NB4 (cell line): Measurements from ENCODE around the gene ADAM8.

Experiments used
- DNase-seq: peaks from one replicate; pipeline ENCODE4 v3.0.0; 2010; ENCODE audit warnings: low read depth
- H3K4me3 ChIP-seq: one replicate; pipeline ENCODE4 v1.5.1; 2011; ENCODE audit warnings: mild to moderate bottlenecking, low read depth, low read length, moderate library complexity
- MYC ChIP-seq: IDR thresholded peaks from 2 replicates; pipeline ENCODE4 v1.6.1; 2011; ENCODE audit warnings: low read depth, low read length
- POLR2A ChIP-seq: IDR thresholded peaks from 2 replicates; pipeline ENCODE4 v1.6.1; 2011; ENCODE audit warnings: mild to moderate bottlenecking; ENCODE audit not compliant: insufficient read length; ENCODE audit errors: extremely low read depth
- TF ChIP-seq, protein P1 (sequence below): IDR thresholded peaks from 2 replicates; pipeline ENCODE4 v1.6.1; 2011; ENCODE audit warnings: low read depth, low read length
- TF ChIP-seq, protein P2 (sequence below): IDR thresholded peaks from one replicate; pipeline ENCODE4 v1.5.1; 2012; ENCODE audit warnings: low read depth, low read length

Gene ADAM8

DNA sequence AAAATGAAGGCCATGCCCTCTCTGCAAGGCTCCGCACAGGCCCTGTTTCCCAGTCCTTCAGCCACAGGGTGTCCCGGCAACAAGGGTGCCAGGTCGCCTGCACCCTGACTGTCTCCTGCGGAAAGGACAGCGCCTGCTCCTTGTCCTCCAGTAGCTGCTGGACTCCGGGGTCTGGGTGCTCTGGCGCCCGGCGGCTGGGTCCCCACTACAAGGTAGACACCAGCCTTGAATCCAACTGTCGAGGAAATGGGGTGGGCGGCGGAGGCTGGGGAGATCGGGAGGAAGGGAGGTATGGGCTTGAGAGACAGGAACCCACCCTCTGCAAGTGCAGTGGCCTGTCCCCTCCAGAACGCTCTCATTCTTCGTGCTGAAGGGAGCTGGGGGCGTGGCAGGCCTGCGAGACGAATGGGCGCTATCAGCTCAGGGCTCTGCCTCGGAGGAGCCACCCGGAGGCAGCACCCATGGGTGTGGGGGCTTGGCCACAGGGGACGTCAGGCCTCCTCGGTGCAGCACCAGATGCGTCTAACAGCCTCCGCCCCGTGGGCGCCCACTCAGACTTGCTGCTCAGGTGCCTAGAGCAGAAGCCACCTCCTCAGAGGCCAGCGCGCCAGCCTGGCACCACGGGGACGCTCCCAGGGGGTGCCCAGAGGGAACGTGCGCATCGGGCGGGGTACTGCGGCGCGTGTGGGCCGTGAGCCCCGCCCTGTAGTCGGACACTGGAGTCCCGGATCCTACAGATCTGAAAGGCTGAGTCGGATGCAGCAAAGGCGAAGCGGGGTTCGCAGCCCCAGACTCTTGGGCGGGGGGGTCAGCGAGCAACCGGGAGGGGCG is 15.6 kb downstream of the ADAM8 start:
- peak; percentile 84 for DNase-seq
- peak overlapping the region; percentile 51 for H3K4me3 ChIP-seq
- no peak for TF ChIP-seq POLR2A
- no peak for TF ChIP-seq MYC
- TF ChIP-seq, protein P1, sequence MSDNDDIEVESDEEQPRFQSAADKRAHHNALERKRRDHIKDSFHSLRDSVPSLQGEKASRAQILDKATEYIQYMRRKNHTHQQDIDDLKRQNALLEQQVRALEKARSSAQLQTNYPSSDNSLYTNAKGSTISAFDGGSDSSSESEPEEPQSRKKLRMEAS = no peak; the same call in 1 of the 2 replicates
- TF ChIP-seq, protein P2, sequence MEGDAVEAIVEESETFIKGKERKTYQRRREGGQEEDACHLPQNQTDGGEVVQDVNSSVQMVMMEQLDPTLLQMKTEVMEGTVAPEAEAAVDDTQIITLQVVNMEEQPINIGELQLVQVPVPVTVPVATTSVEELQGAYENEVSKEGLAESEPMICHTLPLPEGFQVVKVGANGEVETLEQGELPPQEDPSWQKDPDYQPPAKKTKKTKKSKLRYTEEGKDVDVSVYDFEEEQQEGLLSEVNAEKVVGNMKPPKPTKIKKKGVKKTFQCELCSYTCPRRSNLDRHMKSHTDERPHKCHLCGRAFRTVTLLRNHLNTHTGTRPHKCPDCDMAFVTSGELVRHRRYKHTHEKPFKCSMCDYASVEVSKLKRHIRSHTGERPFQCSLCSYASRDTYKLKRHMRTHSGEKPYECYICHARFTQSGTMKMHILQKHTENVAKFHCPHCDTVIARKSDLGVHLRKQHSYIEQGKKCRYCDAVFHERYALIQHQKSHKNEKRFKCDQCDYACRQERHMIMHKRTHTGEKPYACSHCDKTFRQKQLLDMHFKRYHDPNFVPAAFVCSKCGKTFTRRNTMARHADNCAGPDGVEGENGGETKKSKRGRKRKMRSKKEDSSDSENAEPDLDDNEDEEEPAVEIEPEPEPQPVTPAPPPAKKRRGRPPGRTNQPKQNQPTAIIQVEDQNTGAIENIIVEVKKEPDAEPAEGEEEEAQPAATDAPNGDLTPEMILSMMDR = no peak

DNA sequence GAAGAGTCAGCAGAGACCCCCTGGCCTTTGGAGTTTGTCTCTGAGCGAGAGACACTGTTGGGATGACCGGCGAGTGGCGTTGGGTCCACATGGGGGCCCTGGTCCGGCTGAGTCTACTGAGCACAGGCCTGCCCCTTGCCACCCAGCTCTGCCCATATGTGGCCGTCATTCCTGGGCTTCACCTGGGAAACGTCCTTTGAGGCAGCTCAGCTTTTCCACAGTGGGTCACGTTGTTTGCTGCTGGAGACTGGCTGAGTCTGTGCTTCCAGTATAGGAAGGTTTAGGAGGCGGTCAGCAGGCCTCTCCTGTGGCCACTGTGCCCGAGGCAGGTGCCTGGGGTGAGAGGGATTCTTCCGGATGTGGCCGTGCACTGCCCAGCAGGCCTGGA is 17.1 kb downstream of the ADAM8 start:
- no peak overlapping the region for H3K4me3 ChIP-seq
- TF ChIP-seq, protein P1 = no peak
- no peak for TF ChIP-seq POLR2A
- no peak for TF ChIP-seq MYC
- TF ChIP-seq, protein P2 = no peak
- DNase-seq = no peak

DNA sequence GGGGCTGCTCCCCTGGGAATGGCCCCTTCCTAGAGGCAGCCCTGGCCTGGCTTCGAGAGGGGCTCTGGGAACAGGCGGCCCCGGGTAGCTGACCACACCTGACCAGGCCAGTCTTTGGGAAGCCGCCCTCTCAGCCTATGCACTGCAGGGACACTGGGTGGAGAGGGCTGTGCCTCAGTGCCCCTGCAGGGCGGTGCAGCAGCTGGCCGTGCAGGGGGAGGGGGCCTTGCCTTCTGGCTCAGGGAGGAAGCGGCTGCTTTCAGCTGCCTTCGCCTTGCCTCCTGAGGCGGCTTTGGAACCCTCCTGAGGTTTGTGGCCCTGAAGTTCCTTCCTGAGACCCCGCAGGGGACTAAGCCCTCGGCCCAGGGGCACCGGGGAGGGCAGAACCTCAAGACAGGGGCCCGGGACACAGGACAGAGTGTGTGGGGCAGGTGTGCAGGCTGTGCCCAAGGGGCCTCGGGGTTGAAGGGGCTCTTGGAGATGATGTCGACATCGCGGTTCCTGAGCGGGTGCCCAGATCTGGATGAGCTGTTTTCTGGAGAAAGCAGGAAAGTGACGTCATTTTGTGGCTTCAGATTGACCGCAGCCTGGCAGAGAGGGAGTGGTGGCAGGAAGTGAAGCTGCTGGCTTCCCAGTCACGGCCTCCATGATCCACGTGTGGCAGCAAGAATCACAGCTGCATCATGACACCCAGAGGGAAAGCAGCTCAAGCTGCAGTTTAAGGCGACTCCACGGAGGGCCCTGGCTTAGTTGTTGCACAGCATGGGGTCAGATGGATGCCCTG is 17.7 kb downstream of the ADAM8 start:
- DNase-seq = peak; percentile 100
- TF ChIP-seq MYC = peak; percentile 97
- TF ChIP-seq, protein P2 = no peak
- TF ChIP-seq, protein P1 = peak; percentile 97
- TF ChIP-seq POLR2A = peak; percentile 11
- no peak overlapping the region for H3K4me3 ChIP-seq

DNA sequence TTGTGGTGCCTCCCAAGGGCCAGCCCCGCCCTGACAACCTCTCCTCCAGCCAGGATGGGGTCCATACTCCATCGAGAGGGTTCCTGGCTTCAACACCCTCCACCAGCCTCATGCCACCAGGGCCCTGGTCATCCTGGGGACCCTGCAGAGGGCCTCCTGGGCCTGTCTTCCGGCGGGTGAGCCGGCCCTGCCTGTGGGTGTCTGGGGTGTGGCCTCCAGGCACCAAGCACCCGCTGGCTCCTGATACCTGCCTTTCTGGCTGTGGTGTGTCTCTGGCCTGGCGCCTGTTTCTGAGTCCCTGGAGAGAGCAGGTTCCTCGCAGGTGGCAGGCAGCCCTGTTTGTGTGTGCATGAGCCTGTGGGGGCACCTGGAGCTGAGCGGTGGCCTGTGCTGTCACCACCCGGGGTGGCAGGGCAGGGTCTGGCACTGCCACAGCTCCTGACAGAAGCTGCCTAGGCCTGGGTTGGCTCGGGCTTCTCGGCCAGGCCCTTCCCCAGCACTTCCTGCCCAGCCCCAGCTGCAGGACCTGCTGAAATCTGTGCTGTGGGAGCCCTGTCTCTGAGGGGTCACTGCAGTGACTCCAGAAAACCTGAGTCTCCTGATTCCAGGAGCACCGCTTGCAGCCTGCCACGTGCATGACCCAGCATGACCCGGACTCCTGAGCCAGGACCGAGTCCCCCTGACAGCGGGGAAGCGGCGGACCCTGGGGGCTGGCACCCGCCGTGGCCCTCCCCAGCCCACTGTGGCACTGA is 18.4 kb downstream of the ADAM8 start:
- TF ChIP-seq MYC = no peak
- TF ChIP-seq, protein P1 = no peak
- TF ChIP-seq, protein P2 = no peak
- no peak for TF ChIP-seq POLR2A
- peak; percentile 60 for DNase-seq
- H3K4me3 ChIP-seq = no peak overlapping the region

DNA sequence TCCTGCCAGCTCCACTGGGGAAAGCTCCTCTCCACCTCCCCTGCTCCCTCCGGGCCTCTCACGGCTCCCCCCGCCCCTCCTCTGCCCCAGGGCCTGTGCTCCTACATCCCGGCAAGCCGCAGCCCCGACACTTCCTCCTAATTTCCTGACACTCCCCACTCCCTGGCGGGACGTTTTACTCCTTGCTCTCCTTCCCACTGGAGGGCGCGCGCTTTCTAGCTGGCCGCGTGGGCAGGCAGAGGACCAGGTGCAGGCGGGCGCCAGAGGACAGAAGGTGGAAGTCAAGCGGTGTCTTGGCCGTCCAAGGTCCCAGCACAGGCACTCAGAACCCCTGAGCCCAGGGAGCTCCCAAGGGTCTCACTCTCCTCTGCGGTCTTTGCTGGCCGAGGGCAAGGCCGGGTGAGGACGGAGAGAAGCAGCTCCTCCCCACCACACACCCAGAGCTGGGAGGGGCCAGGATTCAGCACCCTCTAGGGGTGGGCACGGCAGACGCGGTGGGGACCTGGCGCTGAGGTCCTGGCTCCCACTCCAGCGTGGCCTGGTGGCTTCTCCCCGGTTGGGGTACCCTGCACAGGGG is 19.1 kb downstream of the ADAM8 start:
- TF ChIP-seq, protein P1 = peak; percentile 60; the same call in 1 of the 2 replicates
- TF ChIP-seq POLR2A (no peak), MYC (peak; percentile 71)
- TF ChIP-seq, protein P2 = peak; percentile 27
- H3K4me3 ChIP-seq = no peak overlapping the region
- DNase-seq = peak; percentile 88
